A549 (cell line): ENCODE measurements around the gene SS18.

Source experiments
- CHD4 ChIP-seq: fragments of 200-600 bp; sonication (generic); IDR thresholded peaks from 2 replicates; pipeline ENCODE4 v1.6.1; 2016; ENCODE audit warnings: antibody characterized with exemption, mild to moderate bottlenecking, borderline replicate concordance
- CTCF ChIP-seq: fragments of >200 bp; sonication (Bioruptor Twin); formaldehyde crosslinking; IDR thresholded peaks from 3 replicates; pipeline ENCODE4 v1.5.1; 2016
- POLR2A ChIP-seq: IDR thresholded peaks from 2 replicates; pipeline ENCODE4 v1.6.1; 2012; ENCODE audit warnings: mild to moderate bottlenecking, low read length

DNA sequence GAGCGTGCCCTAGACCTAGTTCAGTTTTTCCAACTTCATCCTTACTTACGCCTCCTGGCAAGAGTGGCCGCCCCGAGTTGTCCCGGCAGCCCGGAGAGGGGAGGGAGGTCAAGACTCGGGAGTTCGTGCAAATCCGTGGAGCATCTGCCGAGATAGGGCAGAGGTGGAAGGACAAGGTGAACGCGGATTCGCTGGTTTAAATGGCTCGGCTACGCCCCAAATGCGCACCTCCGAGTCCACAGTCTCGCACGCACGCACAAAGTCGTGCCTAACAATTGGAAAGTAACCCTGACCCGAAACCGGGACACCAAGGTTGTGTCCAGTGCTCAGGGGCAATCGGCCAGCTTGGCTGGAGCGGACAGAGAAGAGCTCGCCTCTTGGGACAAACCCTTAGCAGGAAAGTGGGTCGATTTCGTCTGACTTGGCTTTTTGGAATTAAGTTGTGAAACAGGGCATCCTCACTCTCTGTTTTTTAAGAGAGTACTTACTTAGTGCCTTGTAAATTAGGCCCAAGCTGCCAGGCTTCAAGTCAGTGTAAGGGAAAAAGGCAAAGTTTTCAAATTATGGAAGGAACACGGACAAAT lies 726 bp upstream of the SS18 start:
- TF ChIP-seq CTCF (no peak), POLR2A (no peak), CHD4 (no peak)
